ENCODE data around the gene GCH1. TPM values are rescaled to one million over a fixed set of nuclear protein-coding genes. Genes with fewer than 3 reads are reported as not detected.

Gene GCH1
- total RNA-seq, 1 donor from 2014 or later: 15.0 TPM

DNA sequence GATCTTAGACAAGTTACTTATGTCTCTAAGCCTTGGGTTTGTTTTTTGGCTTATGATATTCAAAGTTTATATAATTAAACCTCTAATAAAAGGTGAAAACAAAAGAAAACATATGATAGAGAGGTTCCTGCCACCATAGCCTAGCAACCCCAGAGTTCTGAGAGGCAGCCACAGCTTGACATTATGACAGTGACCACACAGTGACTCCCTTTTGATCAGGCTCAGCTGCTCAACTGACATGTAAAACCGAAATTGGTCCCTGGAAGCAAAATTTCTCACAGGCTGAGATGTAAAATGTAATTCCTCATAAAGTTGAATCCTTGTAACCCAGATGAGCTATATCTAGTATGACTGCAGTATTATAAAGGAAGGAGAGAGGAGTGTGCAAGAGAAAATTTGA lies 108.5 kb downstream of the GCH1 start:
- TF ChIP-seq, protein P1, sequence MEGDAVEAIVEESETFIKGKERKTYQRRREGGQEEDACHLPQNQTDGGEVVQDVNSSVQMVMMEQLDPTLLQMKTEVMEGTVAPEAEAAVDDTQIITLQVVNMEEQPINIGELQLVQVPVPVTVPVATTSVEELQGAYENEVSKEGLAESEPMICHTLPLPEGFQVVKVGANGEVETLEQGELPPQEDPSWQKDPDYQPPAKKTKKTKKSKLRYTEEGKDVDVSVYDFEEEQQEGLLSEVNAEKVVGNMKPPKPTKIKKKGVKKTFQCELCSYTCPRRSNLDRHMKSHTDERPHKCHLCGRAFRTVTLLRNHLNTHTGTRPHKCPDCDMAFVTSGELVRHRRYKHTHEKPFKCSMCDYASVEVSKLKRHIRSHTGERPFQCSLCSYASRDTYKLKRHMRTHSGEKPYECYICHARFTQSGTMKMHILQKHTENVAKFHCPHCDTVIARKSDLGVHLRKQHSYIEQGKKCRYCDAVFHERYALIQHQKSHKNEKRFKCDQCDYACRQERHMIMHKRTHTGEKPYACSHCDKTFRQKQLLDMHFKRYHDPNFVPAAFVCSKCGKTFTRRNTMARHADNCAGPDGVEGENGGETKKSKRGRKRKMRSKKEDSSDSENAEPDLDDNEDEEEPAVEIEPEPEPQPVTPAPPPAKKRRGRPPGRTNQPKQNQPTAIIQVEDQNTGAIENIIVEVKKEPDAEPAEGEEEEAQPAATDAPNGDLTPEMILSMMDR (conservative IDR thresholded peaks at IDR 0.05; ENCODE audit: low read depth, low read length): no peak
- no peak for DNase-seq (ENCODE audit: low read depth)
- H3K4me3 ChIP-seq (ENCODE audit: low read depth, low read length): no peak overlapping the region

DNA sequence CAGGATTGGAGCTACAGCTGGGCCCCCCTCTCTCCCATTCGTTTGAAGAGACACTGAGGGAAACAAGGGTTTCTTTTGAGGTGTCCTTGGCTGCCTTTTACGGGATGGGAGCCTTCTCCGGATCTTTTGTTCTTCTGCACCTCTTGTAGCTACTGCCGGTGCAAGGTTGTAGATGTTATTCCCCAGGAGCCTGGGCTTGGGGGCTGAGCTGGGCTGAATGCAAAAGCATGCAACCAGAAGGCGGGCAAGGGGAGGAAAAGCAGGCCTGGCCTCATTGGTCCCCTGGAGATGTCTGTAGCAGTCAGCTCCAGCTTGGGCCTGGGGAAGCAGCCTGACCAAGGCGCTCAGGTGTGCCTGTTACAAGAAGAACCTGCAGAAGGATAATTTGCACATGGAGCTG lies 110.3 kb downstream of the GCH1 start:
- TF ChIP-seq, protein P1 (conservative IDR thresholded peaks at IDR 0.05; ENCODE audit: low read depth, low read length): no peak
- no peak overlapping the region for H3K4me3 ChIP-seq (ENCODE audit: low read depth, low read length)
- no peak for DNase-seq (ENCODE audit: low read depth)

Other genes starting within 250 kb of the GCH1 start
- 18.9 and 19.6 TPM in 2 replicates for gene WDHD1, start 124.3 kb upstream of the GCH1 start, total RNA-seq
- gene SOCS4, start 124.4 kb upstream of the GCH1 start, total RNA-seq: 11.9 and 13.0 TPM in 2 replicates
- 70.9 and 178 TPM in 2 replicates for gene MAPK1IP1L, start 148.8 kb upstream of the GCH1 start, total RNA-seq
- gene LGALS3, start 226.4 kb upstream of the GCH1 start, total RNA-seq: 70.4 and 72.6 TPM in 2 replicates